HUDEP-2 (cell line): ENCODE measurements around the gene PHTF1.
A peak's percentile ranks its signal among the peaks of the same experiment; 100 is the strongest.

Source experiments
- DNase-seq, 76 experiments: peaks; one replicate each; lab custom pipeline; 2025; ENCODE audit not compliant: unreplicated experiment in 76 of 76; lab: John Stamatoyannopoulos, UW

The PHTF1 gene

DNA sequence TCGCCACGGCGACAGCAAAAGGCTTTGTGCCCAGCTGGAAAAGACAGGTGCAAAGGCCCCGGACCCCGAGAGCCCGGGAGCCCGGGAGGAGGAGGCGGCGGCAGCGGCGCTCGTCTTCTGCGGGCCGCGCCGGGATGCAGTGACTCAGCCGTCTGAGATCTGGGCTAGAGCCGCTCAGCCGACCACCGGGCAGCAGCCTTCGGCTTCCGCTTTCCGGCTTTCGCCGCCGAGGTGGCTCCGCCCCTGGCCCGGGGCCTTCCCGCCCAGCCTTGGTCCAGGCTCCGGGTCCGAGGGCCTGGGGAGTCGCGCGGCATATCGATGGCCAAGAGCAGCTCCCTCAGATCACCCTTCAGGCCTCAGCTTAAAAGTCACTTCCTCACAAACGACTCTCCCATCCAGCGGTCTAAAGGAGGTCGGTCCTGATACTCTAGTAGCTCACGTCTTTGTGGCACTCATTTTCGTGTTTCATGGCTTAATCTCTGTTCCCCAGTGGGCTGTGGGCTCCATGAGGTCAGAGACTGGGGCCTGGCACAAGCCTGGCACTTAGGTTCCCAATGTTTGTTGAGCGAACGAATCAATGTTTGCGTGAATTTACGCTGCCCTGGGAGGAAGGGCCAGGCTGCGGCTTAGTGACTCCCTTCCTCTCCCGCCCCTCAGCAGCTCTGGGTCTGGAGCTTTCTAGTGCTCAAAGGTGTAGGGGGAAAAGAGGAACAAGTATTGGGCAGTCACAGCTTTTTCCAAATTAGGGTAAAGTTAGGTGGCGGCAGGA lies at the start of gene PHTF1:
Gene PHTF1 (minus strand): TSS at position 154 of the 769 bp plus-strand sequence. CDS start 783 bp downstream, outside the sequence.
- peak in 68 of 76 experiments; percentile 16 to 75 (median 55) for DNase-seq

DNA sequence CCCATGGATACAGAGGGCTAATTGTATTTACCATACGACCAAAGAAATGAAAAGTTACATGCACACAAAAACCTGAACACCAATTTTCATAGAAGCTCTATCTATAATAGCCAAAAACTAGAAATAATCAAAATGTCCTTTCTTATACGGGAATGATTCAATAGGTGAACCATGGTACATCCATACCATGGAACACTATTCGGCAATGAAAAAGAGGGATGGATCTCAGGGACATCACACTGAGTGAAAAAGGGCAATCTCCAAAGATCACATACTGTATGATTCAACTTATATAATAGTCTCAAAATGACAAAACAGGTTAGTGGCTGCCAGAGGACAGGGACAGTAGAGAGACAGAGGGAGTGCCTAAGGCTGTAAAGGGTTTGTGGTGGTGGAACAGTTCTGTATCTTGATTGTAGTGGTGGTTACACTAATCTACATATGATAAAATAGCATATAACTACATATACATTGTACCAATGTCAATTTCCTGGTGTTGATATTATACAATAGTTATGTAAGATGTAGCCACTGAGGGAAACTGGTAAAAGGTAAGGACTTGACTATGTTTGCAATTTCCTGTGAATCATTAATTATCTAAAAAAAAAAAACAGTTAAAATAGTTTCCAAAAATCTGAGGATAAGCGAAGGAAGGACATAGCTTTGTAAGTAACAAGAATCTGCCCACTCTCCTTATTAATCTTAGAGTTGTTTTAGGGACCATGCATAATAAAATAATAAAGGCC lies 49.3 kb upstream of the PHTF1 start:
- peak in 3 of 76 experiments; percentile 9 to 19 (median 13) for DNase-seq

- no peak for DNase-seq
These were observed 46.4 kb upstream of the PHTF1 start for GRCh38 chr1:113805639-113806038.

- DNase-seq: no peak
These were observed 45.9 kb upstream of the PHTF1 start for GRCh38 chr1:113805256-113805531.

DNA sequence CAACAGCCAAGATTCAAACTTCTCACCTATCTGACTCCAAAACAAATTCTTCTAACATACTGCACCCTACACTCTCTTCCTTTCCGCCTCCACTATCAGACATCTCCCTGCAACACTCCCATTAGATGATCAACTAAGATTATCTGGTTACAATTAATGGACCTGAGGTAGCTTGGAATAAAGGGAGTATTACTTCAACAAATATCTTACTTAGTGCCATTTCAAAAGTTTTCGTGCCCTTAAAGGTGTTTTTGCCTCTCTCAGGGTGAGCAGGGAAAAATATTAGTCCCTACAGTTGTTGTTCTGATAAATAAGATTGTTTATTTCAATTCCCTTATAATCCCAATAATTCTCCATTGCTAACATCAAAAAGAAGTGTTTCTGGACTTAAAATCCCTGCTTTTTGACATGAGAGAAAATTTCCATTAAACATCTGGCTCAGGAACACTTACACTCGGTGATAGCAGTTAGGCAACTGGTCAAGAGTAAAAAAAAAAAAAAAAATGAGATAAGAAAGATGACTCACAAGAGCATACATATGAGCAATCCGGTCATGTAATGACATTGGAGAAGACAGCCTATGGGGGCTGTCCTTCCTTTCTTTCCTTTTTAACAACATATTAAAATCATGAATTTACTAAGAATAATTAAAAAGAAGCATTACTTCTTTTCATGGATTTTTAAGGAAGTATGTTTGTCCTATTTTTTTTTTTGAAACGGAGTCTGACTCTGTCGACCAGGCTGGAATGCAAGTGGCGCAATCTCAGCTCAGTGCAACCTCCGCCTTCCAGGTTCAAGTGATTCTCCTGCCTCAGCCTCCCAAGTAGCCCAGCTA lies 45.4 kb upstream of the PHTF1 start:
- DNase-seq: peak in 28 of 76 experiments; percentile 4 to 74 (median 34)

DNA sequence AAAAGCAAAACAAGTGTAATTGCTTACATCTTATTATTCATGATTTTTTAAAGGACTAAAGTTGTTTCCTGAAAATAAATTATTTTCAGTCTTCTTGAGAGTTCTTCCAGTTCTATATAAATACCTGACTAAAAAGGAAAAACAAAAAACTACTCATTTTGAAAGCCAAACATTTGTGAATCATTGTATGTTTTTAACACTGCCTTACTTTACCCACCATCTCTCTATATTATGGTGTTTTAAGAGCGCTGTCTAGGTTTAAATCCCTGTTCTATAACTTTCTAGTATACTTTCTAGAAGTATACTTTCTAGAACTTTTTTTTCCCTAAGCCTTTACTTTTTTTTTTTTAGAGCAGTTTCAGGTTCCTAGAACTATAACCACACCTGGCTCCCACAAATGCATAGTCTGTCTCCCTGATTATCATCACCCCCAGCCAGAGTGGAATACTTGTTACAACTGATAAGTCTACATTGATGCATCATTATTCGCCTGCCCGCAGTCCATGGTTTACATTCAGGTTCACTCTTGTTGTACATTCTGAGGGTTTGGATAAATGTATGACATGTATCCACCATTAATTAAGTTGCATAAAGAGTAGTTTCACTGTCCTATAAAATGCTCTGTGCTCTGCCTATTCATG lies 43.2 kb upstream of the PHTF1 start:
- DNase-seq: peak in 1 of 76 experiments; percentile 10

- DNase-seq: no peak
These were observed 41.2 kb upstream of the PHTF1 start for GRCh38 chr1:113800487-113800886.

- DNase-seq: no peak
These were observed 38.2 kb upstream of the PHTF1 start for GRCh38 chr1:113797472-113797871.

GRCh38 chr1:113793878-113794834 lies 34.9 kb upstream of the PHTF1 start:
- DNase-seq: no peak

DNA sequence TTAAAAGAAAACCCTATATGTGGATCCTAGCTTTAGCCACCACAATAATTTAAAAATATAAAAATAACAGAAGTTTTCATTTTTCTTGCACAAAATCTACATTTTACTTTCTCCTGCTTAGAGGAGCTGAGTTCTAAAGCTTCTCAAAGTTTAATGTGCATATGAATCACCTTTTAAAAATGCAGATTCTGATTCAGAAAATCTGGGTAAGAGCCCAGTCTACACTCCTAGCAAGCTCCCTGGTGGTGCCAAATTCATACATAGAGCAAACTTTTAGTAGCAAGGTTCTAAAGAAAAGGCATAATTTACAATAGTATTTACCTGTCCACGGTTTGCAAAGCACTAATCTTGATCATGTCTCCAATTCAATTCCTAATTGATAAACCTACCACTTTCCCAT lies 33.7 kb upstream of the PHTF1 start:
- DNase-seq: no peak

GRCh38 chr1:113792471-113792870 lies 33.2 kb upstream of the PHTF1 start:
- DNase-seq: no peak

GRCh38 chr1:113788802-113789201 lies 29.5 kb upstream of the PHTF1 start:
- no peak for DNase-seq

GRCh38 chr1:113787663-113788062 lies 28.4 kb upstream of the PHTF1 start:
- no peak for DNase-seq

DNA sequence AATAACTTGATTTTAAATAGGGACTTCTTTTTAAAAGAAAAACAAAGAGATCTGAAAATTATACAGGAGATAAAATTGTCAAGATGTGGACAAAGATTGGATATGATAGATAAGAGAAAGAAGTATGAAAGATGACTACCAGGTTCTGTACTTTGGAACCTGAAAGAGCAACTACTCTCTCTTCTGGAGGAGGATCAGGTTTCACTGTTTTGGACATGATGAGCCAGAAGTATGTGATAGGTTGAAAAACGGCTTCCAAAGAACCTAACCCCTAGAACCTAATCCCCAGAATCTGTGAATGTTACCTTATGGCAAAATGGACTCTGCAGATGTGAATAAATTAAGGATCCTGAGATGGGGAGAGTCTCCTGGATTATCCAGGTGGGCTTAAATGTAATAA lies 26.8 kb upstream of the PHTF1 start:
- no peak for DNase-seq

GRCh38 chr1:113784104-113784779 lies 25.0 kb upstream of the PHTF1 start:
- DNase-seq: no peak

- peak in 51 of 76 experiments; percentile 3 to 69 (median 31) for DNase-seq
These were observed 24.2 kb upstream of the PHTF1 start for GRCh38 chr1:113783254-113784103.

GRCh38 chr1:113782406-113782805 lies 23.1 kb upstream of the PHTF1 start:
- DNase-seq: no peak
